Measurements from ENCODE around the gene APLP2.

APLP2 gene

GRCh38 chr11:130114281-130114680, 44.6 kb downstream of the APLP2 start:
- no peak for DNase-seq (ENCODE audit: low read depth in 2 of 2, low spot score in 1 of 2)

GRCh38 chr11:130114726-130115125, 45.0 kb downstream of the APLP2 start:
- no peak for DNase-seq (ENCODE audit: low read depth in 2 of 2, low spot score in 1 of 2)

GRCh38 chr11:130115218-130115617, 45.5 kb downstream of the APLP2 start:
- DNase-seq (ENCODE audit: low read depth in 2 of 2, low spot score in 1 of 2) = no peak

GRCh38 chr11:130118165-130118564, 48.5 kb downstream of the APLP2 start:
- no peak for DNase-seq (ENCODE audit: low read depth in 2 of 2, low spot score in 1 of 2)

GRCh38 chr11:130118636-130119387, 49.1 kb downstream of the APLP2 start:
- DNase-seq (ENCODE audit: low read depth in 2 of 2, low spot score in 1 of 2) = no peak

- DNase-seq (ENCODE audit: low read depth in 2 of 2, low spot score in 1 of 2) = no peak
Observed at GRCh38 chr11:130120045-130120444, 50.4 kb downstream of the APLP2 start.

GRCh38 chr11:130121445-130121978, 51.8 kb downstream of the APLP2 start:
- no peak for DNase-seq (ENCODE audit: low read depth in 2 of 2, low spot score in 1 of 2)

GRCh38 chr11:130122141-130122575, 52.5 kb downstream of the APLP2 start:
- DNase-seq (ENCODE audit: low read depth in 2 of 2, low spot score in 1 of 2) = no peak

- DNase-seq (ENCODE audit: low read depth in 2 of 2, low spot score in 1 of 2) = no peak
Observed at GRCh38 chr11:130123414-130124040, 53.8 kb downstream of the APLP2 start.

- DNase-seq (ENCODE audit: low read depth in 2 of 2, low spot score in 1 of 2) = no peak
Observed at GRCh38 chr11:130124096-130124495, 54.4 kb downstream of the APLP2 start.

GRCh38 chr11:130125638-130126037, 55.9 kb downstream of the APLP2 start:
- DNase-seq (ENCODE audit: low read depth in 2 of 2, low spot score in 1 of 2) = no peak

GRCh38 chr11:130126516-130126915, 56.8 kb downstream of the APLP2 start:
- DNase-seq (ENCODE audit: low read depth in 2 of 2, low spot score in 1 of 2) = no peak

GRCh38 chr11:130127509-130127908, 57.8 kb downstream of the APLP2 start:
- no peak for DNase-seq (ENCODE audit: low read depth in 2 of 2, low spot score in 1 of 2)

GRCh38 chr11:130128626-130129025, 58.9 kb downstream of the APLP2 start:
- DNase-seq (ENCODE audit: low read depth in 2 of 2, low spot score in 1 of 2) = no peak

GRCh38 chr11:130129922-130130321, 60.2 kb downstream of the APLP2 start:
- DNase-seq (ENCODE audit: low read depth in 2 of 2, low spot score in 1 of 2) = no peak

GRCh38 chr11:130131961-130132850, 62.5 kb downstream of the APLP2 start:
- peak in 1 of 2 donors; percentile 41 for DNase-seq (ENCODE audit: low read depth in 2 of 2, low spot score in 1 of 2)

GRCh38 chr11:130133716-130134115, 64.0 kb downstream of the APLP2 start:
- DNase-seq (ENCODE audit: low read depth in 2 of 2, low spot score in 1 of 2) = no peak

- no peak for DNase-seq (ENCODE audit: low read depth in 2 of 2, low spot score in 1 of 2)
Observed at GRCh38 chr11:130136107-130136506, 66.4 kb downstream of the APLP2 start.

- DNase-seq (ENCODE audit: low read depth in 2 of 2, low spot score in 1 of 2) = no peak
Observed at GRCh38 chr11:130137999-130138398, 68.3 kb downstream of the APLP2 start.

- DNase-seq (ENCODE audit: low read depth in 2 of 2, low spot score in 1 of 2) = no peak
Observed at GRCh38 chr11:130139401-130139800, 69.7 kb downstream of the APLP2 start.

GRCh38 chr11:130141561-130142341, 72.1 kb downstream of the APLP2 start:
- no peak for DNase-seq (ENCODE audit: low read depth in 2 of 2, low spot score in 1 of 2)

Measured in stimulated activated CD8-positive, alpha-beta memory T cell treated with anti-CD3 and anti-CD28 coated beads, Interleukin-4, amount 100 ng/mL, for 1 hour (primary cell).